GM12874 (cell line): ENCODE data around the gene CDH2.

ENCODE experiments used
- CTCF ChIP-seq: IDR thresholded peaks from 2 replicates; pipeline ENCODE4 v1.5.1; 2011; ENCODE audit warnings: low read depth, mild to moderate bottlenecking, control low read depth, low read length, moderate library complexity; ENCODE audit not compliant: insufficient read depth

Gene CDH2

GRCh38 chr18:28078849-28079248 is 98.1 kb downstream of the CDH2 start:
- TF ChIP-seq CTCF, result no peak

GRCh38 chr18:28078298-28078697 is 98.6 kb downstream of the CDH2 start:
- TF ChIP-seq CTCF, result no peak

GRCh38 chr18:28075501-28075900 is 101.4 kb downstream of the CDH2 start:
- TF ChIP-seq CTCF, result no peak

DNA sequence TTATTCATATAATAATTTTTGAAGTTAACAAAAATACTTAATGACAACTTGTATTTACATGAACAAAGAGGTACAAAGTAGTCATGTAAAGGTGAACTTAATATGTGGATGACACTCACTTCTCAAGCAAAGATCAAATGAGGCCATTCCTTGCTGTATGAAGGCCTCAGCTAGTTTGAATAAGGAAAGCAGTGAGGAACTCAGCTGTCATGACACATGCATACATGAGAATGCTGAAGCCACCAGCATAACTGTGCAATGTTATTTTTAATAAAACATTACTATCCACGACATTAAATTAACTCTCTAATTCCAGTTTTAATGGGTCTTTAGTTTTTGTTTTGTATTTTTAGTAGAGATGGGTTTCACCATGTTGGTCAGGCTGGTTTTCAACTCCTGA is 102.9 kb downstream of the CDH2 start:
- no peak for TF ChIP-seq CTCF

DNA sequence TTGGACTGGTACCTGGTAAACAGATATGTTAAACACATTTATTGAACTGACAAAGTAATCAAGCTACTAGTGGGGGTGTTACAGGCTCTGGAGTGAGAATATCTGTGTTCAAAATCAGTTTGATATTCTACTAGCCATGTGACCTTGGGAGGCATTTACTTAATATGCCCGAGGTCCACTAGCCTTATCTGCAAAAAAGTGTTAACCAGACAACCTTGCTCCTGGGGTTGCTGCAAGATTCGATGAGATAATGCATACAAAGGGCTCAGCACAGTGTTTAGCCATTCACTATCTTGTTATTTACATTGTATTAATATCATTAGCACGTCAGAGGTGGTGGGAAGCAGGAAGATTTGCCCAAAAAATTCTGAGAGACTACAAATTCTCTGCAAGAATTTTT is 103.3 kb downstream of the CDH2 start:
- TF ChIP-seq CTCF, result no peak

- TF ChIP-seq CTCF, result no peak
These were observed 105.7 kb downstream of the CDH2 start for GRCh38 chr18:28071199-28071598.

GRCh38 chr18:28068207-28068606 is 108.7 kb downstream of the CDH2 start:
- no peak for TF ChIP-seq CTCF

DNA sequence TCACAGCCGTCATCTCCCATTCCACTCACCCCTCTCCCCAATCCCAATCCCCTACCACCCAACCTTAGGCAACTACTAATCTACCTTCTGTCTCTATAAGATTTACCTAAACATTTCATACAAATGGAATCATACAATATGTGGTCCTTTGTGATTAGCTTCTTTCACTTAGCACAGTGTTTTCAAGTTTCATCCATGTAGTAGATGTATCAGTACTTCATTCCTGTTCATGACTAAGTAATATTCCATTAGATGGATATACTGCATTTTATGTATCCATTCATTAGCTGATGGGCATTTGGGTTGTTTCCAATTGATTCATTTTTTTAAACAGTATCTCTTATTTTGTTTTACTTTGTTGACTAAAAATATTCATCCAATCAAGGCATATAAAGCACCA is 109.6 kb downstream of the CDH2 start:
- TF ChIP-seq CTCF, result no peak
